Measurements from ENCODE around the gene METTL3.

METTL3 gene

GRCh38 chr14:21537090-21537424 lies 25.9 kb upstream of the METTL3 start:
- Histone ChIP-seq H4K8ac (ENCODE audit: low read depth, low read length) (no peak overlapping the region), H4K5ac (ENCODE audit: low read length) (no peak overlapping the region), H3K4ac (ENCODE audit: low read depth, low read length) (no peak overlapping the region), H2AK5ac (ENCODE audit: low read length) (no peak overlapping the region), H3K23ac (ENCODE audit: low read length) (no peak overlapping the region), H3K18ac (ENCODE audit: low read length) (peak overlapping the region; percentile 93), H3K36me3 (ENCODE audit: control insufficient read depth, insufficient read depth, low read length) (no peaks in the 10 kb centered on the region), H3K79me1 (ENCODE audit: low read length) (no peaks in the 10 kb centered on the region), H3K56ac (ENCODE audit: low read length) (peak overlapping the region; percentile 87), H3K27me3 (ENCODE audit: insufficient read depth, low read length, poor library complexity) (no peaks in the 10 kb centered on the region), H3K79me2 (ENCODE audit: control insufficient read depth, insufficient read depth, low read length) (peaks cover 11% of the 10 kb centered on the region), H2BK120ac (ENCODE audit: low read depth, low read length) (no peak overlapping the region), H3K9ac (ENCODE audit: low read length) (peak overlapping the region; percentile 66), H3K4me2 (ENCODE audit: low read length) (peak overlapping the region; percentile 38), H3K4me1 (ENCODE audit: control insufficient read depth, low read depth, low read length) (peaks cover 19% of the 10 kb centered on the region), H3K4me3 (ENCODE audit: low read length) (peak overlapping the region; percentile 40), H2BK15ac (replicated peaks; ENCODE audit: low read depth) (peak overlapping the region; percentile 39), H2BK5ac (ENCODE audit: low read length) (no peak overlapping the region), H3K27ac (ENCODE audit: low read depth, low read length) (peak overlapping the region; percentile 95)
- DNase-seq = no peak
- whole genome bisulfite sequencing (ENCODE audit: extremely low coverage, insufficient coverage, low lambda C conversion rate) = no CpG with 5 or more reads among the region's 3 CpGs

GRCh38 chr14:21536418-21537089 lies 25.4 kb upstream of the METTL3 start:
- no CpG with 5 or more reads among the region's 25 CpGs for WGBS (ENCODE audit: extremely low coverage, insufficient coverage, low lambda C conversion rate)
- peak; percentile 64 for DNase-seq
- H3K4me3 ChIP-seq (ENCODE audit: low read length) = peak overlapping the region; percentile 40
- H3K4me1 ChIP-seq (ENCODE audit: control insufficient read depth, low read depth, low read length) = peaks cover 19% of the 10 kb centered on the region
- H3K27me3 ChIP-seq (ENCODE audit: insufficient read depth, low read length, poor library complexity) = no peaks in the 10 kb centered on the region
- H3K79me2 ChIP-seq (ENCODE audit: control insufficient read depth, insufficient read depth, low read length) = peaks cover 11% of the 10 kb centered on the region
- peak overlapping the region; percentile 87 for H3K4ac ChIP-seq (ENCODE audit: low read depth, low read length)
- peak overlapping the region; percentile 93 for H3K18ac ChIP-seq (ENCODE audit: low read length)
- peak overlapping the region; percentile 93 for H2BK15ac ChIP-seq (replicated peaks; ENCODE audit: low read depth)
- peak overlapping the region; percentile 38 for H3K4me2 ChIP-seq (ENCODE audit: low read length)
- no peak overlapping the region for H2AK5ac ChIP-seq (ENCODE audit: low read length)
- no peaks in the 10 kb centered on the region for H3K36me3 ChIP-seq (ENCODE audit: control insufficient read depth, insufficient read depth, low read length)
- no peak overlapping the region for H4K8ac ChIP-seq (ENCODE audit: low read depth, low read length)
- H3K9ac ChIP-seq (ENCODE audit: low read length) = peak overlapping the region; percentile 66
- H3K27ac ChIP-seq (ENCODE audit: low read depth, low read length) = peak overlapping the region; percentile 95
- peak overlapping the region; percentile 31 for H2BK5ac ChIP-seq (ENCODE audit: low read length)
- H3K23ac ChIP-seq (ENCODE audit: low read length) = no peak overlapping the region
- peak overlapping the region; percentile 87 for H3K56ac ChIP-seq (ENCODE audit: low read length)
- no peaks in the 10 kb centered on the region for H3K79me1 ChIP-seq (ENCODE audit: low read length)
- H2BK120ac ChIP-seq (ENCODE audit: low read depth, low read length) = peak overlapping the region; percentile 48
- H4K5ac ChIP-seq (ENCODE audit: low read length) = no peak overlapping the region

GRCh38 chr14:21535545-21536417 lies 24.6 kb upstream of the METTL3 start:
- Histone ChIP-seq H2BK5ac (ENCODE audit: low read length) (peak overlapping the region; percentile 65), H3K4me1 (ENCODE audit: control insufficient read depth, low read depth, low read length) (peaks cover 19% of the 10 kb centered on the region), H3K4ac (ENCODE audit: low read depth, low read length) (peak overlapping the region; percentile 67), H3K36me3 (ENCODE audit: control insufficient read depth, insufficient read depth, low read length) (no peaks in the 10 kb centered on the region), H3K4me2 (ENCODE audit: low read length) (peak overlapping the region; percentile 38), H3K79me2 (ENCODE audit: control insufficient read depth, insufficient read depth, low read length) (peaks cover 11% of the 10 kb centered on the region), H3K79me1 (ENCODE audit: low read length) (no peaks in the 10 kb centered on the region), H2AK5ac (ENCODE audit: low read length) (peak overlapping the region; percentile 60), H4K8ac (ENCODE audit: low read depth, low read length) (no peak overlapping the region), H3K27ac (ENCODE audit: low read depth, low read length) (peak overlapping the region; percentile 95), H3K18ac (ENCODE audit: low read length) (peak overlapping the region; percentile 94), H3K4me3 (ENCODE audit: low read length) (peak overlapping the region; percentile 40), H4K5ac (ENCODE audit: low read length) (peak overlapping the region; percentile 26), H2BK120ac (ENCODE audit: low read depth, low read length) (peak overlapping the region; percentile 48), H3K23ac (ENCODE audit: low read length) (no peak overlapping the region), H3K27me3 (ENCODE audit: insufficient read depth, low read length, poor library complexity) (no peaks in the 10 kb centered on the region), H3K9ac (ENCODE audit: low read length) (peak overlapping the region; percentile 66), H2BK15ac (replicated peaks; ENCODE audit: low read depth) (peak overlapping the region; percentile 93), H3K56ac (ENCODE audit: low read length) (peak overlapping the region; percentile 87)
- no peak for DNase-seq
- no CpG with 5 or more reads among the region's 6 CpGs for WGBS (ENCODE audit: extremely low coverage, insufficient coverage, low lambda C conversion rate)

- H3K4me2 ChIP-seq (ENCODE audit: low read length) = peak overlapping the region; percentile 16
- no peak overlapping the region for H3K4ac ChIP-seq (ENCODE audit: low read depth, low read length)
- DNase-seq = peak; percentile 96
- WGBS (ENCODE audit: extremely low coverage, insufficient coverage, low lambda C conversion rate) = no CpG with 5 or more reads among the region's 4 CpGs
- peak overlapping the region; percentile 91 for H3K18ac ChIP-seq (ENCODE audit: low read length)
- H3K27me3 ChIP-seq (ENCODE audit: insufficient read depth, low read length, poor library complexity) = no peaks in the 10 kb centered on the region
- no peak overlapping the region for H4K8ac ChIP-seq (ENCODE audit: low read depth, low read length)
- no peak overlapping the region for H2AK5ac ChIP-seq (ENCODE audit: low read length)
- no peak overlapping the region for H4K5ac ChIP-seq (ENCODE audit: low read length)
- H3K4me3 ChIP-seq (ENCODE audit: low read length) = no peak overlapping the region
- peaks cover 19% of the 10 kb centered on the region for H3K4me1 ChIP-seq (ENCODE audit: control insufficient read depth, low read depth, low read length)
- H2BK15ac ChIP-seq (replicated peaks; ENCODE audit: low read depth) = peak overlapping the region; percentile 96
- H3K36me3 ChIP-seq (ENCODE audit: control insufficient read depth, insufficient read depth, low read length) = no peaks in the 10 kb centered on the region
- peak overlapping the region; percentile 47 for H2BK5ac ChIP-seq (ENCODE audit: low read length)
- no peak overlapping the region for H3K23ac ChIP-seq (ENCODE audit: low read length)
- H3K79me1 ChIP-seq (ENCODE audit: low read length) = peaks cover 1% of the 10 kb centered on the region
- H3K9ac ChIP-seq (ENCODE audit: low read length) = peak overlapping the region; percentile 14
- H3K56ac ChIP-seq (ENCODE audit: low read length) = peak overlapping the region; percentile 54
- peak overlapping the region; percentile 95 for H3K27ac ChIP-seq (ENCODE audit: low read depth, low read length)
- H2BK120ac ChIP-seq (ENCODE audit: low read depth, low read length) = peak overlapping the region; percentile 99
- H3K79me2 ChIP-seq (ENCODE audit: control insufficient read depth, insufficient read depth, low read length) = peaks cover 12% of the 10 kb centered on the region
Measured at GRCh38 chr14:21534576-21534975, 23.4 kb upstream of the METTL3 start.

GRCh38 chr14:21533294-21533693 lies 22.2 kb upstream of the METTL3 start:
- Histone ChIP-seq H3K56ac (ENCODE audit: low read length) (peak overlapping the region; percentile 72), H3K18ac (ENCODE audit: low read length) (peak overlapping the region; percentile 91), H3K4me3 (ENCODE audit: low read length) (no peak overlapping the region), H3K27me3 (ENCODE audit: insufficient read depth, low read length, poor library complexity) (no peaks in the 10 kb centered on the region), H3K4me1 (ENCODE audit: control insufficient read depth, low read depth, low read length) (peaks cover 19% of the 10 kb centered on the region), H4K8ac (ENCODE audit: low read depth, low read length) (no peak overlapping the region), H3K4ac (ENCODE audit: low read depth, low read length) (peak overlapping the region; percentile 20), H3K79me1 (ENCODE audit: low read length) (peaks cover 1% of the 10 kb centered on the region), H2BK15ac (replicated peaks; ENCODE audit: low read depth) (peak overlapping the region; percentile 93), H4K5ac (ENCODE audit: low read length) (no peak overlapping the region), H3K36me3 (ENCODE audit: control insufficient read depth, insufficient read depth, low read length) (no peaks in the 10 kb centered on the region), H2AK5ac (ENCODE audit: low read length) (no peak overlapping the region), H3K9ac (ENCODE audit: low read length) (peak overlapping the region; percentile 18), H3K79me2 (ENCODE audit: control insufficient read depth, insufficient read depth, low read length) (peaks cover 12% of the 10 kb centered on the region), H2BK120ac (ENCODE audit: low read depth, low read length) (peak overlapping the region; percentile 99), H3K27ac (ENCODE audit: low read depth, low read length) (peak overlapping the region; percentile 55), H3K4me2 (ENCODE audit: low read length) (no peak overlapping the region), H2BK5ac (ENCODE audit: low read length) (peak overlapping the region; percentile 22), H3K23ac (ENCODE audit: low read length) (no peak overlapping the region)
- no peak for DNase-seq

All from mesendoderm (in vitro differentiated cells).